HepG2 (cell line): Measurements from ENCODE around the gene STAT4. TPM values are rescaled to one million over a fixed set of nuclear protein-coding genes. Genes with fewer than 3 reads are reported as not detected.

Experiments used
- ATF5 ChIP-seq: sonication (generic); formaldehyde crosslinking; IDR thresholded peaks from 2 replicates; pipeline ENCODE4 v1.4.0; 2020; ENCODE audit warnings: mild to moderate bottlenecking, low read depth, missing genetic modification reagents
- BCLAF1 ChIP-seq: fragments of 450-650 bp; IDR thresholded peaks from 2 replicates; pipeline ENCODE4 v1.6.1; 2017; ENCODE audit warnings: mild to moderate bottlenecking
- DMTF1 ChIP-seq: sonication (generic); formaldehyde crosslinking; IDR thresholded peaks from 2 replicates; pipeline ENCODE4 v1.4.0; 2020; ENCODE audit warnings: mild to moderate bottlenecking, missing genetic modification reagents
- HOXA5 ChIP-seq: sonication (generic); formaldehyde crosslinking; IDR thresholded peaks from 2 replicates; pipeline ENCODE4 v1.4.0; 2020; ENCODE audit warnings: missing genetic modification reagents
- MNT ChIP-seq: fragments of 450-650 bp; IDR thresholded peaks from 2 replicates; pipeline ENCODE4 v1.6.1; 2016
- RFX3 ChIP-seq: IDR thresholded peaks from 2 replicates; pipeline ENCODE4 v1.6.1; 2016; ENCODE audit warnings: missing biosample characterization, missing genetic modification reagents
- THAP7 ChIP-seq: sonication (generic); formaldehyde crosslinking; IDR thresholded peaks from 2 replicates; pipeline ENCODE4 v1.8.1; 2023; ENCODE audit warnings: mild to moderate bottlenecking, missing genetic modification reagents
- TSC22D2 ChIP-seq: sonication (generic); formaldehyde crosslinking; IDR thresholded peaks from 2 replicates; pipeline ENCODE4 v1.5.1; 2020; ENCODE audit warnings: missing genetic modification reagents, mild to moderate bottlenecking, borderline replicate concordance
- ZNF180 ChIP-seq: sonication (generic); formaldehyde crosslinking; IDR thresholded peaks from 2 replicates; pipeline ENCODE4 v1.4.0; 2020; ENCODE audit warnings: low read depth, missing genetic modification reagents, borderline replicate concordance
- ZNF230 ChIP-seq: sonication (generic); formaldehyde crosslinking; IDR thresholded peaks from 2 replicates; pipeline ENCODE4 v1.4.0; 2020; ENCODE audit warnings: mild to moderate bottlenecking, missing genetic modification reagents
- ZNF263 ChIP-seq: sonication (generic); formaldehyde crosslinking; IDR thresholded peaks from 2 replicates; pipeline ENCODE4 v1.4.0; 2020; ENCODE audit warnings: missing genetic modification reagents
- ZNF280B ChIP-seq: sonication (generic); formaldehyde crosslinking; IDR thresholded peaks from 2 replicates; pipeline ENCODE4 v1.5.0; 2020; ENCODE audit warnings: missing genetic modification reagents, mild to moderate bottlenecking, borderline replicate concordance
- ZNF281 ChIP-seq: sonication (generic); formaldehyde crosslinking; IDR thresholded peaks from 2 replicates; pipeline ENCODE4 v1.4.0; 2020; ENCODE audit warnings: missing genetic modification reagents, borderline replicate concordance
- ZNF546 ChIP-seq: sonication (generic); formaldehyde crosslinking; conservative IDR thresholded peaks from 2 replicates; pipeline ENCODE4 v1.8.1; 2023; ENCODE audit warnings: mild to moderate bottlenecking, missing genetic modification reagents
- ZNF563 ChIP-seq: sonication (generic); formaldehyde crosslinking; IDR thresholded peaks from 2 replicates; pipeline ENCODE4 v1.8.0; 2022; ENCODE audit warnings: mild to moderate bottlenecking, moderate library complexity, missing genetic modification reagents
- ZNF564 ChIP-seq: sonication (generic); formaldehyde crosslinking; IDR thresholded peaks from 2 replicates; pipeline ENCODE4 v1.8.1; 2023; ENCODE audit warnings: mild to moderate bottlenecking, missing genetic modification reagents
- polyA plus RNA-seq, 8 experiments: library from polyadenylated mRNA; depleted of rRNA in 3 of 8; stranded (reverse) in 7 of 8; unstranded in 1 of 8; fragments of >200 nt; fragmentation: Illumina TruSeq in 4 of 8; extraction: Trizol in 4 of 8; gene quantifications; 2 replicates each; pipeline versions ENCODE4 v1.2.1 to v1.2.3, GENCODE V29; 2011 to 2016; ENCODE audit warnings: low read depth in 4 of 8, missing spikeins in 1 of 8, mixed read lengths in 1 of 8; ENCODE audit not compliant: insufficient read depth in 1 of 8
- total RNA-seq, 5 experiments: library from RNA; depleted of rRNA; stranded (reverse); fragments of >200 nt; fragmentation: Illumina TruSeq; extraction: Trizol; gene quantifications; 2 replicates each; pipeline ENCODE4 v1.2.3, GENCODE V29; 2016; ENCODE audit warnings: low read depth in 1 of 5

The STAT4 gene
- total and polyA plus RNA-seq, 2 of the 13 experiments (the other 11 are each of a cell fraction or from before 2014, with no cell fraction given) = 0.37 TPM; not detected in 1

GRCh38 chr2:191020221-191020741 is 130.5 kb downstream of the STAT4 start (continued):
- TF ChIP-seq THAP7 (peak; percentile 94), DMTF1 (CRISPR knock-in tag) (no peak), ATF5 (CRISPR knock-in tag) (0 out of 2 replicates have a peak, but pooled peaks have one; percentile 80), ZNF230 (CRISPR knock-in tag) (no peak; the same call in 1 of the 2 replicates), ZNF563 (CRISPR knock-in tag) (peak; percentile 99), MNT (peak; percentile 99), RFX3 (CRISPR knock-in tag) (0 out of 2 replicates have a peak, but pooled peaks have one; percentile 55), BCLAF1 (no peak), ZNF546 (CRISPR knock-in tag) (peak; percentile 98; the same call in 1 of the 2 replicates), ZNF281 (CRISPR knock-in tag) (peak; percentile 79), ZNF180 (0 out of 2 replicates have a peak, but pooled peaks have one; percentile 68), ZNF263 (CRISPR knock-in tag) (peak; percentile 78; the same call in 1 of the 2 replicates), HOXA5 (CRISPR knock-in tag) (peak; percentile 99), ZNF280B (peak; percentile 97), ZNF564 (CRISPR knock-in tag) (peak; percentile 99), TSC22D2 (CRISPR knock-in tag) (peak; percentile 99; the same call in 1 of the 2 replicates)
